WTC11 (cell line): Measurements from ENCODE around the gene CBX5.

ENCODE experiments used
- ATF3 ChIP-seq: sonication (generic); formaldehyde crosslinking; conservative IDR thresholded peaks from 2 replicates; pipeline ENCODE4 v1.8.1; 2022; ENCODE audit warnings: mild to moderate bottlenecking, missing genetic modification reagents
- CBFB ChIP-seq: sonication (generic); formaldehyde crosslinking; IDR thresholded peaks from 2 replicates; pipeline ENCODE4 v1.8.1; 2022; ENCODE audit warnings: mild to moderate bottlenecking, low read depth, missing genetic modification reagents
- CREB1 ChIP-seq: sonication (generic); formaldehyde crosslinking; IDR thresholded peaks from 2 replicates; pipeline ENCODE4 v1.8.0; 2023; ENCODE audit warnings: mild to moderate bottlenecking, missing genetic modification reagents
- CTCF ChIP-seq: fragments of 200-600 bp; IDR thresholded peaks from 2 replicates; pipeline ENCODE4 v1.8.0; 2022; ENCODE audit warnings: antibody characterized with exemption
- ETV6 ChIP-seq: sonication (generic); formaldehyde crosslinking; IDR thresholded peaks from 2 replicates; pipeline ENCODE4 v1.8.1; 2022; ENCODE audit warnings: mild to moderate bottlenecking, missing genetic modification reagents
- HMGA2 ChIP-seq: fragments of 250-450 bp; sonication (Bioruptor Pico); IDR thresholded peaks from 2 replicates; pipeline ENCODE4 v1.4.0; 2021; ENCODE audit warnings: mild to moderate bottlenecking, moderate library complexity
- JUN ChIP-seq: sonication (generic); formaldehyde crosslinking; IDR thresholded peaks from 2 replicates; pipeline ENCODE4 v1.8.0; 2023; ENCODE audit warnings: mild to moderate bottlenecking, missing genetic modification reagents
- STAT6 ChIP-seq: sonication (generic); formaldehyde crosslinking; conservative IDR thresholded peaks from 2 replicates; pipeline ENCODE4 v1.8.1; 2023; ENCODE audit warnings: mild to moderate bottlenecking, low read depth, missing genetic modification reagents, moderate library complexity
- ZNF532 ChIP-seq: fragments of 250-450 bp; sonication (Bioruptor Pico); IDR thresholded peaks from 2 replicates; pipeline ENCODE4 v1.9.0; 2021; ENCODE audit warnings: mild to moderate bottlenecking, borderline replicate concordance
- TF ChIP-seq, protein P1 (sequence below): sonication (generic); formaldehyde crosslinking; IDR thresholded peaks from 2 replicates; pipeline ENCODE4 v1.8.1; 2023; ENCODE audit warnings: mild to moderate bottlenecking, missing genetic modification reagents, borderline replicate concordance

GRCh38 chr12:54238531-54238930 is 41.4 kb downstream of the CBX5 start:
- no peak for TF ChIP-seq CREB1 (CRISPR knock-in tag)
- no peak for TF ChIP-seq CTCF
- TF ChIP-seq, protein P1, sequence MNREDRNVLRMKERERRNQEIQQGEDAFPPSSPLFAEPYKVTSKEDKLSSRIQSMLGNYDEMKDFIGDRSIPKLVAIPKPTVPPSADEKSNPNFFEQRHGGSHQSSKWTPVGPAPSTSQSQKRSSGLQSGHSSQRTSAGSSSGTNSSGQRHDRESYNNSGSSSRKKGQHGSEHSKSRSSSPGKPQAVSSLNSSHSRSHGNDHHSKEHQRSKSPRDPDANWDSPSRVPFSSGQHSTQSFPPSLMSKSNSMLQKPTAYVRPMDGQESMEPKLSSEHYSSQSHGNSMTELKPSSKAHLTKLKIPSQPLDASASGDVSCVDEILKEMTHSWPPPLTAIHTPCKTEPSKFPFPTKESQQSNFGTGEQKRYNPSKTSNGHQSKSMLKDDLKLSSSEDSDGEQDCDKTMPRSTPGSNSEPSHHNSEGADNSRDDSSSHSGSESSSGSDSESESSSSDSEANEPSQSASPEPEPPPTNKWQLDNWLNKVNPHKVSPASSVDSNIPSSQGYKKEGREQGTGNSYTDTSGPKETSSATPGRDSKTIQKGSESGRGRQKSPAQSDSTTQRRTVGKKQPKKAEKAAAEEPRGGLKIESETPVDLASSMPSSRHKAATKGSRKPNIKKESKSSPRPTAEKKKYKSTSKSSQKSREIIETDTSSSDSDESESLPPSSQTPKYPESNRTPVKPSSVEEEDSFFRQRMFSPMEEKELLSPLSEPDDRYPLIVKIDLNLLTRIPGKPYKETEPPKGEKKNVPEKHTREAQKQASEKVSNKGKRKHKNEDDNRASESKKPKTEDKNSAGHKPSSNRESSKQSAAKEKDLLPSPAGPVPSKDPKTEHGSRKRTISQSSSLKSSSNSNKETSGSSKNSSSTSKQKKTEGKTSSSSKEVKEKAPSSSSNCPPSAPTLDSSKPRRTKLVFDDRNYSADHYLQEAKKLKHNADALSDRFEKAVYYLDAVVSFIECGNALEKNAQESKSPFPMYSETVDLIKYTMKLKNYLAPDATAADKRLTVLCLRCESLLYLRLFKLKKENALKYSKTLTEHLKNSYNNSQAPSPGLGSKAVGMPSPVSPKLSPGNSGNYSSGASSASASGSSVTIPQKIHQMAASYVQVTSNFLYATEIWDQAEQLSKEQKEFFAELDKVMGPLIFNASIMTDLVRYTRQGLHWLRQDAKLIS (CRISPR knock-in tag), result no peak
- TF ChIP-seq JUN, result no peak
- no peak for TF ChIP-seq ETV6 (CRISPR knock-in tag)
- TF ChIP-seq HMGA2, result no peak
- no peak for TF ChIP-seq ZNF532
- TF ChIP-seq CBFB (CRISPR knock-in tag), result no peak
- TF ChIP-seq STAT6 (CRISPR knock-in tag), result no peak
- no peak for TF ChIP-seq ATF3 (CRISPR knock-in tag)
